ENCODE results near the gene DLX6. TPM values are rescaled to one million over a fixed set of nuclear protein-coding genes. Genes with fewer than 3 reads are reported as not detected.

Gene DLX6
- total and polyA plus RNA-seq, 2 of the 8 experiments (the other 6 are each of a cell fraction or from before 2014, with no cell fraction given): not detected

- TF ChIP-seq CBX8 (IDR thresholded peaks at IDR 0.05; ENCODE audit: borderline replicate concordance, low read depth, low read length) (no peak), SIN3A (conservative IDR thresholded peaks at IDR 0.05 in 1 of 2, IDR thresholded peaks at IDR 0.05 in 1 of 2; ENCODE audit: low read depth in 1 of 2, low read length in 2 of 2) (no peak), HDAC6 (IDR thresholded peaks at IDR 0.05; ENCODE audit: low read depth, low read length) (no peak), CTCF (IDR thresholded peaks at IDR 0.05; ENCODE audit: control extremely low read depth in 1 of 3, insufficient read depth in 1 of 3, low read depth in 1 of 3, low read length in 3 of 3) (peak in 1 of 3 experiments; percentile 3; a peak in 1 of 4 replicates), BCL11A (IDR thresholded peaks at IDR 0.05; ENCODE audit: low read depth in 2 of 2, low read length in 2 of 2) (no peak), EGR1 (IDR thresholded peaks at IDR 0.05; ENCODE audit: borderline replicate concordance, low read depth, low read length) (peak; percentile 24; the same call in 1 of the 2 replicates), RFX5 (IDR thresholded peaks at IDR 0.05; ENCODE audit: borderline replicate concordance, low read depth, low read length) (no peak), ZNF274 (IDR thresholded peaks at IDR 0.05; ENCODE audit: borderline replicate concordance, extremely low read depth, low read length) (no peak), SRF (IDR thresholded peaks at IDR 0.05; ENCODE audit: low read depth, low read length) (no peak), BRCA1 (IDR thresholded peaks at IDR 0.05; ENCODE audit: low read depth, low read length) (no peak), RAD21 (IDR thresholded peaks at IDR 0.05 in 1 of 2, conservative IDR thresholded peaks at IDR 0.05 in 1 of 2; ENCODE audit: low read depth in 2 of 2, low read length in 2 of 2) (0 out of 4 replicates have a peak, but pooled peaks of 1 of the 2 experiments have one; percentile 3), YY1 (IDR thresholded peaks at IDR 0.05; ENCODE audit: low read depth, low read length) (no peak), TEAD4 (IDR thresholded peaks at IDR 0.05; ENCODE audit: low read depth, low read length) (no peak), TBP (IDR thresholded peaks at IDR 0.05; ENCODE audit: low read depth, low read length) (peak; percentile 29; the same call in 1 of the 2 replicates), KDM5A (IDR thresholded peaks at IDR 0.05; ENCODE audit: low read length) (no peak), RXRA (IDR thresholded peaks at IDR 0.05; ENCODE audit: insufficient read depth, low read depth, low read length) (no peak)
Observed at GRCh38 chr7:97005183-97006054, at the start of gene DLX6 (continued).
